ENCODE results near the gene ZNF385C.

- no peak for TF ChIP-seq EZH2 (IDR thresholded peaks at IDR 0.05; ENCODE audit: insufficient read depth, poor library complexity, severe bottlenecking)
- TF ChIP-seq EZH2phosphoT487 (IDR thresholded peaks at IDR 0.05; ENCODE audit: insufficient read depth, low read depth) = no peak
Observed at GRCh38 chr17:41996855-41997164, 101.5 kb downstream of the ZNF385C start.
